ENCODE measurements around the gene PDCL2.
"Not testable (repeated sequence)": the region's sequence is repeated elsewhere in the genome, so short reads cannot be mapped to it uniquely, and the experiment has no call there.

PDCL2 gene

GRCh38 chr4:55635282-55635681 is 43.2 kb upstream of the PDCL2 start:
- 0 out of 3 replicates have a peak, but pooled peaks have one; percentile 13 for ATAC-seq (ENCODE audit: low read depth)

GRCh38 chr4:55634417-55635128 is 42.5 kb upstream of the PDCL2 start:
- peaks cover 4% of the 10 kb centered on the region for H3K27me3 ChIP-seq (ENCODE audit: insufficient read depth, poor library complexity, severe bottlenecking)
- H3K4me1 ChIP-seq (ENCODE audit: insufficient read depth, poor library complexity, severe bottlenecking) = peaks cover 9% of the 10 kb centered on the region
- ATAC-seq (ENCODE audit: low read depth) = no peak
- no peak overlapping the region for H3K4me3 ChIP-seq (ENCODE audit: severe bottlenecking)
- H3K36me3 ChIP-seq (ENCODE audit: low read depth) = no peaks in the 10 kb centered on the region
- peaks cover 2% of the 10 kb centered on the region for H3K9me3 ChIP-seq (ENCODE audit: severe bottlenecking)
- no peak for TF ChIP-seq CTCF (IDR thresholded peaks at IDR 0.05; ENCODE audit: poor library complexity, severe bottlenecking)
- no peak for DNase-seq (ENCODE audit: low spot score)
- no peak overlapping the region for H3K27ac ChIP-seq (ENCODE audit: poor library complexity, severe bottlenecking)

More at GRCh38 chr4:55635282-55635681, 43.2 kb upstream of the PDCL2 start:
- peaks cover 2% of the 10 kb centered on the region for H3K9me3 ChIP-seq (ENCODE audit: severe bottlenecking)
- TF ChIP-seq CTCF (IDR thresholded peaks at IDR 0.05; ENCODE audit: poor library complexity, severe bottlenecking) = no peak
- peak overlapping the region; percentile 45 for H3K4me3 ChIP-seq (ENCODE audit: severe bottlenecking)
- no peaks in the 10 kb centered on the region for H3K36me3 ChIP-seq (ENCODE audit: low read depth)
- peaks cover 4% of the 10 kb centered on the region for H3K27me3 ChIP-seq (ENCODE audit: insufficient read depth, poor library complexity, severe bottlenecking)
- H3K4me1 ChIP-seq (ENCODE audit: insufficient read depth, poor library complexity, severe bottlenecking) = peaks cover 9% of the 10 kb centered on the region
- DNase-seq (ENCODE audit: low spot score) = no peak
- no peak overlapping the region for H3K27ac ChIP-seq (ENCODE audit: poor library complexity, severe bottlenecking)

- DNase-seq (ENCODE audit: low spot score) (no peak), ATAC-seq (ENCODE audit: low read depth) (no peak)
- Histone ChIP-seq H3K27me3 (ENCODE audit: insufficient read depth, poor library complexity, severe bottlenecking) (peaks cover 4% of the 10 kb centered on the region), H3K4me1 (ENCODE audit: insufficient read depth, poor library complexity, severe bottlenecking) (peaks cover 9% of the 10 kb centered on the region), H3K36me3 (ENCODE audit: low read depth) (no peaks in the 10 kb centered on the region), H3K27ac (ENCODE audit: poor library complexity, severe bottlenecking) (no peak overlapping the region), H3K9me3 (ENCODE audit: severe bottlenecking) (peaks cover 2% of the 10 kb centered on the region), H3K4me3 (ENCODE audit: severe bottlenecking) (no peak overlapping the region)
- no peak for TF ChIP-seq CTCF (IDR thresholded peaks at IDR 0.05; ENCODE audit: poor library complexity, severe bottlenecking)
These were observed 41.9 kb upstream of the PDCL2 start for GRCh38 chr4:55633903-55634302.

- DNase-seq (ENCODE audit: low spot score) = no peak
- no peak overlapping the region for H3K4me3 ChIP-seq (ENCODE audit: severe bottlenecking)
- no peak for TF ChIP-seq CTCF (IDR thresholded peaks at IDR 0.05; ENCODE audit: poor library complexity, severe bottlenecking)
- H3K9me3 ChIP-seq (ENCODE audit: severe bottlenecking) = no peaks in the 10 kb centered on the region
- H3K27me3 ChIP-seq (ENCODE audit: insufficient read depth, poor library complexity, severe bottlenecking) = no peaks in the 10 kb centered on the region
- ATAC-seq (ENCODE audit: low read depth) = no peak
- no peaks in the 10 kb centered on the region for H3K36me3 ChIP-seq (ENCODE audit: low read depth)
- no peaks in the 10 kb centered on the region for H3K4me1 ChIP-seq (ENCODE audit: insufficient read depth, poor library complexity, severe bottlenecking)
- H3K27ac ChIP-seq (ENCODE audit: poor library complexity, severe bottlenecking) = no peak overlapping the region
These were observed 33.8 kb upstream of the PDCL2 start for GRCh38 chr4:55625835-55626234.

GRCh38 chr4:55624063-55624462 is 32.0 kb upstream of the PDCL2 start:
- not testable (repeated sequence) for H3K36me3 ChIP-seq (ENCODE audit: low read depth); H3K9me3 ChIP-seq (ENCODE audit: severe bottlenecking); H3K27me3 ChIP-seq (ENCODE audit: insufficient read depth, poor library complexity, severe bottlenecking); H3K4me1 ChIP-seq (ENCODE audit: insufficient read depth, poor library complexity, severe bottlenecking); ATAC-seq (ENCODE audit: low read depth); DNase-seq (ENCODE audit: low spot score); H3K4me3 ChIP-seq (ENCODE audit: severe bottlenecking); H3K27ac ChIP-seq (ENCODE audit: poor library complexity, severe bottlenecking)
